GM12878 (cell line): ENCODE measurements around the gene SUV39H1. TPM values are rescaled to one million over a fixed set of nuclear protein-coding genes. Genes with fewer than 3 reads are reported as not detected.

Experiments used
- ATAC-seq: fragments of 200-7000 bp; cut with Tn5 transposase; 3 replicates; pipeline ENCODE4 v1.9.1; 2020; ENCODE audit warnings: mild to moderate bottlenecking, moderate library complexity
- BruUV-seq: library from RNA; stranded (reverse); fragments of 400-500 nt; replicated peaks from 2 replicates; lab custom pipeline; 2021; lab: Mats Ljungman, UMichigan
- CTCF ChIA-PET: fragments of 300-600 bp; sonication (Branson Sonifier 250); formaldehyde crosslinking; extraction: SDS; loops from one replicate; lab custom pipeline; 2021; ENCODE audit warnings: inconsistent platforms; lab: Yijun Ruan, JAX
- POLR2A ChIA-PET: fragments of 350-600 bp; formaldehyde crosslinking; extraction: SDS; loops from one replicate; lab custom pipeline; 2021; ENCODE audit warnings: inconsistent platforms; lab: Charles Lee
- RAD21 ChIA-PET: fragments of 300-600 bp; sonication (Branson Sonifier 250); formaldehyde crosslinking; loops from one replicate; lab custom pipeline; 2023; ENCODE audit warnings: antibody characterized with exemption; ENCODE audit not compliant: unreplicated experiment; lab: Charles Lee
- SMC1A ChIA-PET: fragments of 300-600 bp; sonication (Branson Sonifier 250); formaldehyde crosslinking; loops from one replicate; lab custom pipeline; 2023; ENCODE audit not compliant: unreplicated experiment, uncharacterized antibody; lab: Charles Lee
- DNase-seq: peaks from one replicate; pipeline ENCODE4 v3.0.0-alpha.2; 2011; ENCODE audit warnings: low read depth, low spot score
- FAIRE-seq: peaks from 3 replicates; lab custom pipeline; 2011; peaks lifted over from hg19 to GRCh38; lab: Jason Lieb, UNC
- H2AFZ ChIP-seq: 2 replicates; pipeline ENCODE4 v1.6.0; 2011; ENCODE audit warnings: low read depth, low read length, control low read depth; ENCODE audit not compliant: control insufficient read depth
- H3K27ac ChIP-seq: 2 replicates; pipeline ENCODE4 v1.5.1; 2011; ENCODE audit warnings: control low read depth; ENCODE audit not compliant: control insufficient read depth, insufficient read depth
- H3K27me3 ChIP-seq, 2 experiments: replicated peaks in 1 of 2; 2 replicates each; pipeline versions ENCODE4 v1.6.0 to v1.6.1; 2011; ENCODE audit warnings: low read length in 1 of 2; ENCODE audit not compliant: control insufficient read depth in 2 of 2, insufficient read depth in 2 of 2
- H3K36me3 ChIP-seq, 2 experiments: 2 replicates each; pipeline ENCODE4 v1.5.1; 2011; ENCODE audit warnings: low read length in 1 of 2; ENCODE audit not compliant: control insufficient read depth in 2 of 2, insufficient read depth in 2 of 2
- H3K4me1 ChIP-seq: 2 replicates; pipeline ENCODE4 v1.6.1; 2011; ENCODE audit warnings: mild to moderate bottlenecking, low read length, moderate library complexity, mixed read lengths; ENCODE audit not compliant: control insufficient read depth, insufficient read depth
- H3K4me2 ChIP-seq: 2 replicates; pipeline ENCODE4 v1.6.0; 2011; ENCODE audit warnings: control low read depth; ENCODE audit not compliant: control insufficient read depth, insufficient read depth
- H3K4me3 ChIP-seq: fragments of 200-600 bp; sonication (generic); 2 replicates; pipeline ENCODE4 v1.5.1; 2016
- H3K79me2 ChIP-seq: 2 replicates; pipeline ENCODE4 v1.6.0; 2011; ENCODE audit warnings: low read length; ENCODE audit not compliant: control insufficient read depth, insufficient read depth
- H3K9ac ChIP-seq: 2 replicates; pipeline ENCODE4 v1.8.0; 2011; ENCODE audit warnings: low read length, control low read depth, mixed read lengths; ENCODE audit not compliant: control insufficient read depth, insufficient read depth
- H3K9me3 ChIP-seq: replicated peaks from 3 replicates; pipeline ENCODE4 v1.5.1; 2011; ENCODE audit warnings: mild to moderate bottlenecking, low read length; ENCODE audit not compliant: control insufficient read depth, insufficient read depth
- H4K20me1 ChIP-seq: 2 replicates; pipeline ENCODE4 v1.6.0; 2011; ENCODE audit not compliant: control insufficient read depth, insufficient read depth
- DPF2 ChIP-seq: fragments of 450-650 bp; IDR thresholded peaks from 2 replicates; pipeline ENCODE4 v1.6.1; 2017; ENCODE audit warnings: mild to moderate bottlenecking
- MEF2B ChIP-seq: fragments of 450-650 bp; IDR thresholded peaks from 2 replicates; pipeline ENCODE4 v1.6.1; 2018; ENCODE audit warnings: mild to moderate bottlenecking, moderate library complexity; ENCODE audit not compliant: partially characterized antibody, poor library complexity, severe bottlenecking
- NR2F1 ChIP-seq: fragments of 450-650 bp; conservative IDR thresholded peaks from 2 replicates; pipeline ENCODE4 v1.6.1; 2017; ENCODE audit warnings: mild to moderate bottlenecking
- PRDM15 ChIP-seq: fragments of 450-650 bp; formaldehyde crosslinking; IDR thresholded peaks from 2 replicates; pipeline ENCODE4 v1.4.0; 2020; ENCODE audit warnings: mild to moderate bottlenecking, moderate library complexity
- RCOR1 ChIP-seq: conservative IDR thresholded peaks from 2 replicates; pipeline ENCODE4 v1.6.1; 2012; ENCODE audit warnings: low read depth, low read length, improper control_type of control experiment
- TARDBP ChIP-seq: IDR thresholded peaks from 2 replicates; pipeline ENCODE4 v1.6.1; 2016; ENCODE audit warnings: borderline replicate concordance
- USF2 ChIP-seq: IDR thresholded peaks from 2 replicates; pipeline ENCODE4 v1.6.1; 2011; ENCODE audit warnings: low read depth, low read length, improper control_type of control experiment, borderline replicate concordance
- ZNF592 ChIP-seq: fragments of 450-650 bp; IDR thresholded peaks from 2 replicates; pipeline ENCODE4 v1.6.1; 2017; ENCODE audit warnings: mild to moderate bottlenecking, moderate library complexity
- WGBS: methylation state at CpG from one replicate; pipeline ENCODE4 v1.1.6; 2016; ENCODE audit warnings: low lambda C conversion rate; ENCODE audit not compliant: insufficient replicate concordance, insufficient coverage; ENCODE audit errors: missing lambda C conversion rate; 5-methylcytosine and 5-hydroxymethylcytosine counted together
- in situ Hi-C: fragments of 300-500 bp; cut with MboI; formaldehyde crosslinking; loops from 9 replicates; pipeline ENCODE4 v1.14.3; 2018; ENCODE audit warnings: mixed read lengths
- intact Hi-C: fragments of 100-400 bp; cut with micrococcal nuclease; formaldehyde crosslinking; loops from one replicate; pipeline ENCODE4 v1.14.2; 2022; ENCODE audit not compliant: unreplicated experiment
- polyA plus RNA-seq, 11 experiments: library from polyadenylated mRNA; depleted of rRNA in 4 of 11; unstranded in 6 of 11; stranded (reverse) in 5 of 11; fragments of >200 nt; fragmentation: Nextera tagmentation in 4 of 11; fragmentation: Illumina TruSeq in 1 of 11; extraction: Ambion mirVana in 4 of 11; extraction: Trizol in 1 of 11; gene quantifications; 1 replicate in 1 of 11; 2 replicates in 10 of 11; pipeline versions ENCODE4 v1.2.1 to v1.2.3, GENCODE V29; 2011 to 2016; ENCODE audit warnings: inconsistent platforms in 2 of 11, missing spikeins in 2 of 11, low read depth in 1 of 11
- total RNA-seq, 4 experiments: library from RNA; depleted of rRNA in 3 of 4; stranded (reverse); fragments of >200 nt in 3 of 4; fragmentation: Illumina TruSeq in 1 of 4; extraction: Trizol in 1 of 4; gene quantifications; 2 replicates each; pipeline versions ENCODE4 v1.2.1 to v1.2.3, GENCODE V29; 2013 to 2021

The SUV39H1 gene
- total and polyA plus RNA-seq, 10 of the 15 experiments (the other 5 are each of a cell fraction or from before 2014, with no cell fraction given), result 4.9 to 33.2 (median 17.1) TPM

GRCh38 chrX:48745222-48745621 is 48.7 kb downstream of the SUV39H1 start:
- RAD21 ChIA-PET, result no interaction called here

More at GRCh38 chrX:48745222-48745621, 48.7 kb downstream of the SUV39H1 start:
- in situ Hi-C loops (no loop called here), intact Hi-C loops (no loop called here)
- Histone ChIP-seq H3K4me1 (no peaks in the 10 kb centered on the region), H3K27me3 (no peaks in the 10 kb centered on the region), H3K79me2 (no peaks in the 10 kb centered on the region), H3K27ac (no peak overlapping the region), H3K9ac (no peak overlapping the region), H4K20me1 (no peaks in the 10 kb centered on the region), H2AFZ (no peak overlapping the region), H3K4me2 (no peak overlapping the region), H3K9me3 (no peaks in the 10 kb centered on the region; the same call in 2 of the 3 replicates), H3K4me3 (no peak overlapping the region), H3K36me3 (no peaks in the 10 kb centered on the region)
- FAIRE-seq (no peak), DNase-seq (no peak), ATAC-seq (no peak)
- 63% methylated on average over 4 of the region's 4 CpGs for WGBS
- SMC1A ChIA-PET, result no interaction called here
- TF ChIP-seq RCOR1 (no peak), PRDM15 (CRISPR knock-in tag) (no peak), NR2F1 (no peak), MEF2B (no peak), TARDBP (no peak), DPF2 (no peak), USF2 (no peak), ZNF592 (no peak)
- POLR2A ChIA-PET, result no interaction called here
- no TSS peak for BruUV-seq
- CTCF ChIA-PET, result no interaction called here
